Tibial artery (tissue), 4 donors: ENCODE results near the gene UGGT2.

ENCODE experiments used
- DNase-seq, 2 donors: peaks; one replicate each; pipeline ENCODE4 v3.0.0-alpha.2; 2019
- H3K27ac ChIP-seq, 2 donors: fragments of 200-600 bp; sonication (generic) in 1 of 2; 1 replicate in 1 of 2; 2 replicates in 1 of 2; pipeline ENCODE4 v1.5.1; 2018 to 2019; ENCODE audit warnings: mild to moderate bottlenecking in 1 of 2
- H3K27me3 ChIP-seq, 2 donors: fragments of 200-600 bp; sonication (generic) in 1 of 2; one replicate each; pipeline versions ENCODE4 v1.5.1 to v1.6.0; 2016 to 2019
- H3K36me3 ChIP-seq, 3 donors: fragments of 200-600 bp; sonication (generic) in 2 of 3; one replicate each; pipeline ENCODE4 v1.5.1; 2016 to 2019; ENCODE audit warnings: mild to moderate bottlenecking in 2 of 3
- H3K4me1 ChIP-seq, 4 donors: fragments of 200-600 bp; sonication (generic) in 2 of 4; 1 replicate in 3 of 4; 2 replicates in 1 of 4; pipeline ENCODE4 v1.5.1; 2016 to 2019
- H3K4me3 ChIP-seq, 2 donors: fragments of 200-600 bp; sonication (generic) in 1 of 2; 1 replicate in 1 of 2; 2 replicates in 1 of 2; pipeline ENCODE4 v1.5.1; 2018 to 2019; ENCODE audit warnings: mild to moderate bottlenecking in 2 of 2
- H3K9me3 ChIP-seq, 3 donors: fragments of 200-600 bp; sonication (generic) in 1 of 3; one replicate each; pipeline ENCODE4 v1.5.1; 2016 to 2019
- CTCF ChIP-seq, 2 experiments: fragments of 200-600 bp in 1 of 2; fragments of 450-650 bp in 1 of 2; IDR thresholded peaks; one replicate each; pipeline ENCODE4 v1.5.1; 2017 to 2019; ENCODE audit warnings: antibody characterized with exemption in 2 of 2, mild to moderate bottlenecking in 1 of 2, moderate library complexity in 1 of 2
- intact Hi-C: fragments of 100-400 bp; cut with DNase I; formaldehyde crosslinking; loops from one replicate; pipeline ENCODE4 v1.15.0; 2023; ENCODE audit warnings: low total_unique reads

The UGGT2 gene

GRCh38 chr13:96053003-96053703 lies at the start of gene UGGT2:
TSS of gene UGGT2 (minus strand) at chr13:96053401. CDS start at chr13:96053312, 89 bp downstream.
- DNase-seq: peak; percentile 92 to 97
- Histone ChIP-seq H3K27ac (peak within 1 kb of the TSS; percentile 81 to 91), H3K4me1 (peaks cover 0 to 10% (median 5%) of the 10 kb centered on the region in 4 donors), H3K4me3 (peak within 1 kb of the TSS; percentile 79 to 86), H3K36me3 (no peaks in the 10 kb centered on the region), H3K9me3 (no peaks in the 10 kb centered on the region), H3K27me3 (no peaks in the 10 kb centered on the region)
- TF ChIP-seq CTCF (IDR thresholded peaks at IDR 0.05): no peak
- intact Hi-C loops: loop anchor here (5.0 kb wide), 1 partner anchor 39 kb away; the partner anchor contains the start of gene HS6ST3

- intact Hi-C loops: no loop called here
- no peak for DNase-seq
- Histone ChIP-seq H3K36me3 (no peaks in the 10 kb centered on the region), H3K4me1 (no peaks in the 10 kb centered on the region), H3K9me3 (no peaks in the 10 kb centered on the region), H3K4me3 (no peak overlapping the region), H3K27ac (no peak overlapping the region), H3K27me3 (no peaks in the 10 kb centered on the region)
- TF ChIP-seq CTCF (IDR thresholded peaks at IDR 0.05): no peak
Measured at GRCh38 chr13:96100457-96101220, 47.4 kb upstream of the UGGT2 start.

- no peaks in the 10 kb centered on the region for H3K36me3 ChIP-seq
- DNase-seq: no peak
- H3K9me3 ChIP-seq: no peaks in the 10 kb centered on the region
- H3K4me3 ChIP-seq: peak overlapping the region; percentile 62 to 65
- peaks cover 3 to 21% (median 9%) of the 10 kb centered on the region in 4 donors for H3K4me1 ChIP-seq
- H3K27ac ChIP-seq: no peak overlapping the region
- H3K27me3 ChIP-seq: peaks cover 0 to 7% of the 10 kb centered on the region in 2 donors
- intact Hi-C loops: loop anchor here (5.0 kb wide), 1 partner anchor 41 kb away; the partner anchor contains the start of gene UGGT2
- TF ChIP-seq CTCF (IDR thresholded peaks at IDR 0.05): no peak
Measured at GRCh38 chr13:96093296-96094006, 40.2 kb upstream of the UGGT2 start.

- Histone ChIP-seq H3K27ac (peak overlapping the region; percentile 61 to 72), H3K4me3 (peak overlapping the region; percentile 62 to 65), H3K27me3 (peaks cover 0 to 11% of the 10 kb centered on the region in 2 donors), H3K4me1 (peaks cover 3 to 21% (median 9%) of the 10 kb centered on the region in 4 donors), H3K9me3 (no peaks in the 10 kb centered on the region), H3K36me3 (no peaks in the 10 kb centered on the region)
- peak; percentile 30 to 74 for DNase-seq
- intact Hi-C loops: loop anchor here (5.0 kb wide), 1 partner anchor 39 kb away; the partner anchor contains the start of gene UGGT2
- no peak for TF ChIP-seq CTCF (IDR thresholded peaks at IDR 0.05)
Measured at GRCh38 chr13:96091164-96092117, 38.2 kb upstream of the UGGT2 start.
